HepG2 (cell line): ENCODE measurements around the gene ZNF106. TPM values are rescaled to one million over a fixed set of nuclear protein-coding genes. Genes with fewer than 3 reads are reported as not detected.

Source experiments
- ATF7 ChIP-seq, 2 experiments: fragments of 450-650 bp in 1 of 2; sonication (generic) in 1 of 2; formaldehyde crosslinking in 1 of 2; IDR thresholded peaks; 2 replicates each; pipeline versions ENCODE4 v1.4.0 to v1.6.1; 2016 to 2020; ENCODE audit warnings: antibody characterized with exemption in 1 of 2, mild to moderate bottlenecking in 1 of 2, missing genetic modification reagents in 1 of 2
- BORCS8-MEF2B ChIP-seq: sonication (generic); formaldehyde crosslinking; IDR thresholded peaks from 2 replicates; pipeline ENCODE4 v1.8.0; 2022; ENCODE audit warnings: mild to moderate bottlenecking, missing genetic modification reagents
- HCFC1 ChIP-seq: fragments of 150-350 bp; IDR thresholded peaks from 2 replicates; pipeline ENCODE4 v1.6.1; 2014; ENCODE audit warnings: low read depth, low read length
- HDAC6 ChIP-seq: fragments of 200-600 bp; sonication (generic); IDR thresholded peaks from 2 replicates; pipeline ENCODE4 v1.7.0; 2017; ENCODE audit warnings: mild to moderate bottlenecking, antibody characterized with exemption, low read length, low read depth
- MIXL1 ChIP-seq: IDR thresholded peaks from 2 replicates; pipeline ENCODE4 v1.6.1; 2016
- RXRB ChIP-seq: IDR thresholded peaks from 2 replicates; pipeline ENCODE4 v1.6.1; 2016; ENCODE audit warnings: borderline replicate concordance, missing genetic modification reagents, missing compliant biosample characterization
- SATB2 ChIP-seq: sonication (generic); formaldehyde crosslinking; IDR thresholded peaks from 2 replicates; pipeline ENCODE4 v1.5.0; 2020; ENCODE audit warnings: missing genetic modification reagents
- SKI ChIP-seq: fragments of 450-650 bp; IDR thresholded peaks from one replicate; pipeline ENCODE4 v1.6.1; 2018; ENCODE audit warnings: mild to moderate bottlenecking; ENCODE audit not compliant: partially characterized antibody
- ZBTB20 ChIP-seq: sonication (generic); formaldehyde crosslinking; IDR thresholded peaks from 2 replicates; pipeline ENCODE4 v1.8.1; 2023; ENCODE audit warnings: missing genetic modification reagents, low read depth, mild to moderate bottlenecking, borderline replicate concordance
- ZNF101 ChIP-seq: sonication (generic); formaldehyde crosslinking; IDR thresholded peaks from 2 replicates; pipeline ENCODE4 v1.4.0; 2020; ENCODE audit warnings: mild to moderate bottlenecking, low read depth, missing genetic modification reagents, borderline replicate concordance
- polyA plus RNA-seq, 8 experiments: library from polyadenylated mRNA; depleted of rRNA in 3 of 8; stranded (reverse) in 7 of 8; unstranded in 1 of 8; fragments of >200 nt; fragmentation: Illumina TruSeq in 4 of 8; extraction: Trizol in 4 of 8; gene quantifications; 2 replicates each; pipeline versions ENCODE4 v1.2.1 to v1.2.3, GENCODE V29; 2011 to 2016; ENCODE audit warnings: low read depth in 4 of 8, missing spikeins in 1 of 8, mixed read lengths in 1 of 8; ENCODE audit not compliant: insufficient read depth in 1 of 8
- total RNA-seq, 5 experiments: library from RNA; depleted of rRNA; stranded (reverse); fragments of >200 nt; fragmentation: Illumina TruSeq; extraction: Trizol; gene quantifications; 2 replicates each; pipeline ENCODE4 v1.2.3, GENCODE V29; 2016; ENCODE audit warnings: low read depth in 1 of 5
- TF ChIP-seq, protein P1 (sequence below): IDR thresholded peaks from 2 replicates; pipeline ENCODE4 v1.6.1; 2016; ENCODE audit warnings: low read depth, borderline replicate concordance
- TF ChIP-seq, protein P2 (sequence below): sonication (generic); formaldehyde crosslinking; IDR thresholded peaks from 2 replicates; pipeline ENCODE4 v1.4.0; 2020; ENCODE audit warnings: missing genetic modification reagents
- TF ChIP-seq, protein P3 (sequence below): sonication (generic); formaldehyde crosslinking; IDR thresholded peaks from 2 replicates; pipeline ENCODE4 v1.4.0; 2020; ENCODE audit warnings: missing genetic modification reagents
- TF ChIP-seq, protein P4 (sequence below): IDR thresholded peaks from 2 replicates; pipeline ENCODE4 v1.6.1; 2016; ENCODE audit warnings: missing biosample characterization, missing genetic modification reagents, low read depth

ZNF106 gene
- total and polyA plus RNA-seq, 2 of the 13 experiments (the other 11 are each of a cell fraction or from before 2014, with no cell fraction given), result 12.5 to 35.1 TPM

DNA sequence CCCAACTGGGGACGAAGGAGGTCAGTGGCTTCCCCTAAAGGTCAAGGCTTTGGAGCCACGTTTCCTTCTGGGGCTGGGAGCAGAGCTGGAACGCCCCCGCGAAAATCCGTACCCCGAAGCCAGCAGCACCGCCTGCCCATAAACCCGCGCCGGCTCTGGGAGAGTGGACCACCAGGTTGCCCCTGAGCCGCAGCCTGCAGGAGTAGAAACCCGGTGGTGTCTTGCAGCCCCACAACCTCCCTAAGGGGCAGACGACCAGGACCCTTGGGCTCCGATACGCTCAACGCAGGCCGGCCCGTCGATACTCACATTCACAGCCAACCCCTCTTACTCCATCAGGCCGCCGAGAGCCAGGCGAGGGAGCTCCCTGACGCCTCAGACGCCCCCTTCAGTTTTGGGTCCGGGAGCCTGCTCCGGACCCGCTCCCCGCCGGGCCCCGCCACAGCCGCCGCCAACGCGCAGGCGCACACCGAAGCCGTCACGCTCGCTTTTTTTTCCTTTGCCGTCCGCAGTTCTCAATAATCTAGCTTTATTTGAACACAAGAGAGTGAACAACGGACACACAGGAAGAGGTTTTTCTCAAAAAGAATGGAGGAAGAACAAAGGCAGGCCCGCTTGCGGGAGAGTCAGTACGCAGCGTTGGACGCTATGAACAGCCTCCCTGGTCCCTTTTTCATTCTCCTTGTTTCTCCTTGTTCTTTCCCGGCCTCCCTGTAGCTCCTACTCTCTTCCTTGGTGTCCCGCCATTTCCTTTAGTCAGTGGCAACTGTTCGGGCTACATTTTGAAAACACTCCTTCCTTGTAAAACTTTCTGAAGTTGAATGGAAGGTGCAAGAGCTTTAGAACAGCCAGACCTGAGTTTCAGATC, at the start of gene ZNF106 (continued):
- TF ChIP-seq, protein P1, sequence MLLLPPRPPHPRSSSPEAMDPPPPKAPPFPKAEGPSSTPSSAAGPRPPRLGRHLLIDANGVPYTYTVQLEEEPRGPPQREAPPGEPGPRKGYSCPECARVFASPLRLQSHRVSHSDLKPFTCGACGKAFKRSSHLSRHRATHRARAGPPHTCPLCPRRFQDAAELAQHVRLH (CRISPR knock-in tag), result peak; percentile 58; the same call in 1 of the 2 replicates
- 0 out of 2 replicates have a peak, but pooled peaks have one; percentile 39 for TF ChIP-seq BORCS8-MEF2B (CRISPR knock-in tag)
- peak; percentile 43; the same call in 1 of the 2 replicates for TF ChIP-seq HCFC1
- TF ChIP-seq SKI, result peak; percentile 41
- peak; percentile 56; the same call in 1 of the 2 replicates for TF ChIP-seq RXRB (CRISPR knock-in tag)
- TF ChIP-seq ZBTB20 (CRISPR knock-in tag), result peak; percentile 42; the same call in 1 of the 2 replicates
- TF ChIP-seq, protein P2, sequence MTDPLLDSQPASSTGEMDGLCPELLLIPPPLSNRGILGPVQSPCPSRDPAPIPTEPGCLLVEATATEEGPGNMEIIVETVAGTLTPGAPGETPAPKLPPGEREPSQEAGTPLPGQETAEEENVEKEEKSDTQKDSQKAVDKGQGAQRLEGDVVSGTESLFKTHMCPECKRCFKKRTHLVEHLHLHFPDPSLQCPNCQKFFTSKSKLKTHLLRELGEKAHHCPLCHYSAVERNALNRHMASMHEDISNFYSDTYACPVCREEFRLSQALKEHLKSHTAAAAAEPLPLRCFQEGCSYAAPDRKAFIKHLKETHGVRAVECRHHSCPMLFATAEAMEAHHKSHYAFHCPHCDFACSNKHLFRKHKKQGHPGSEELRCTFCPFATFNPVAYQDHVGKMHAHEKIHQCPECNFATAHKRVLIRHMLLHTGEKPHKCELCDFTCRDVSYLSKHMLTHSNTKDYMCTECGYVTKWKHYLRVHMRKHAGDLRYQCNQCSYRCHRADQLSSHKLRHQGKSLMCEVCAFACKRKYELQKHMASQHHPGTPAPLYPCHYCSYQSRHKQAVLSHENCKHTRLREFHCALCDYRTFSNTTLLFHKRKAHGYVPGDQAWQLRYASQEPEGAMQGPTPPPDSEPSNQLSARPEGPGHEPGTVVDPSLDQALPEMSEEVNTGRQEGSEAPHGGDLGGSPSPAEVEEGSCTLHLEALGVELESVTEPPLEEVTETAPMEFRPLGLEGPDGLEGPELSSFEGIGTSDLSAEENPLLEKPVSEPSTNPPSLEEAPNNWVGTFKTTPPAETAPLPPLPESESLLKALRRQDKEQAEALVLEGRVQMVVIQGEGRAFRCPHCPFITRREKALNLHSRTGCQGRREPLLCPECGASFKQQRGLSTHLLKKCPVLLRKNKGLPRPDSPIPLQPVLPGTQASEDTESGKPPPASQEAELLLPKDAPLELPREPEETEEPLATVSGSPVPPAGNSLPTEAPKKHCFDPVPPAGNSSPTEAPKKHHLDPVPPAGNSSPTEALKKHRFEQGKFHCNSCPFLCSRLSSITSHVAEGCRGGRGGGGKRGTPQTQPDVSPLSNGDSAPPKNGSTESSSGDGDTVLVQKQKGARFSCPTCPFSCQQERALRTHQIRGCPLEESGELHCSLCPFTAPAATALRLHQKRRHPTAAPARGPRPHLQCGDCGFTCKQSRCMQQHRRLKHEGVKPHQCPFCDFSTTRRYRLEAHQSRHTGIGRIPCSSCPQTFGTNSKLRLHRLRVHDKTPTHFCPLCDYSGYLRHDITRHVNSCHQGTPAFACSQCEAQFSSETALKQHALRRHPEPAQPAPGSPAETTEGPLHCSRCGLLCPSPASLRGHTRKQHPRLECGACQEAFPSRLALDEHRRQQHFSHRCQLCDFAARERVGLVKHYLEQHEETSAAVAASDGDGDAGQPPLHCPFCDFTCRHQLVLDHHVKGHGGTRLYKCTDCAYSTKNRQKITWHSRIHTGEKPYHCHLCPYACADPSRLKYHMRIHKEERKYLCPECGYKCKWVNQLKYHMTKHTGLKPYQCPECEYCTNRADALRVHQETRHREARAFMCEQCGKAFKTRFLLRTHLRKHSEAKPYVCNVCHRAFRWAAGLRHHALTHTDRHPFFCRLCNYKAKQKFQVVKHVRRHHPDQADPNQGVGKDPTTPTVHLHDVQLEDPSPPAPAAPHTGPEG (CRISPR knock-in tag), result 0 out of 2 replicates have a peak, but pooled peaks have one; percentile 55
- TF ChIP-seq SATB2 (CRISPR knock-in tag), result 0 out of 2 replicates have a peak, but pooled peaks have one; percentile 15
- TF ChIP-seq, protein P3, sequence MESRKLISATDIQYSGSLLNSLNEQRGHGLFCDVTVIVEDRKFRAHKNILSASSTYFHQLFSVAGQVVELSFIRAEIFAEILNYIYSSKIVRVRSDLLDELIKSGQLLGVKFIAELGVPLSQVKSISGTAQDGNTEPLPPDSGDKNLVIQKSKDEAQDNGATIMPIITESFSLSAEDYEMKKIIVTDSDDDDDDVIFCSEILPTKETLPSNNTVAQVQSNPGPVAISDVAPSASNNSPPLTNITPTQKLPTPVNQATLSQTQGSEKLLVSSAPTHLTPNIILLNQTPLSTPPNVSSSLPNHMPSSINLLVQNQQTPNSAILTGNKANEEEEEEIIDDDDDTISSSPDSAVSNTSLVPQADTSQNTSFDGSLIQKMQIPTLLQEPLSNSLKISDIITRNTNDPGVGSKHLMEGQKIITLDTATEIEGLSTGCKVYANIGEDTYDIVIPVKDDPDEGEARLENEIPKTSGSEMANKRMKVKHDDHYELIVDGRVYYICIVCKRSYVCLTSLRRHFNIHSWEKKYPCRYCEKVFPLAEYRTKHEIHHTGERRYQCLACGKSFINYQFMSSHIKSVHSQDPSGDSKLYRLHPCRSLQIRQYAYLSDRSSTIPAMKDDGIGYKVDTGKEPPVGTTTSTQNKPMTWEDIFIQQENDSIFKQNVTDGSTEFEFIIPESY (CRISPR knock-in tag), result peak; percentile 51
- TF ChIP-seq HDAC6, result 0 out of 2 replicates have a peak, but pooled peaks have one; percentile 34
- TF ChIP-seq ATF7 (IDR thresholded peaks at IDR 0.05), result no peak
- peak; percentile 22; the same call in 1 of the 2 replicates for TF ChIP-seq ATF7 (CRISPR knock-in tag; IDR thresholded peaks at IDR 0.05)
- TF ChIP-seq ZNF101 (CRISPR knock-in tag), result no peak
- peak; percentile 85 for TF ChIP-seq MIXL1
- TF ChIP-seq, protein P4, sequence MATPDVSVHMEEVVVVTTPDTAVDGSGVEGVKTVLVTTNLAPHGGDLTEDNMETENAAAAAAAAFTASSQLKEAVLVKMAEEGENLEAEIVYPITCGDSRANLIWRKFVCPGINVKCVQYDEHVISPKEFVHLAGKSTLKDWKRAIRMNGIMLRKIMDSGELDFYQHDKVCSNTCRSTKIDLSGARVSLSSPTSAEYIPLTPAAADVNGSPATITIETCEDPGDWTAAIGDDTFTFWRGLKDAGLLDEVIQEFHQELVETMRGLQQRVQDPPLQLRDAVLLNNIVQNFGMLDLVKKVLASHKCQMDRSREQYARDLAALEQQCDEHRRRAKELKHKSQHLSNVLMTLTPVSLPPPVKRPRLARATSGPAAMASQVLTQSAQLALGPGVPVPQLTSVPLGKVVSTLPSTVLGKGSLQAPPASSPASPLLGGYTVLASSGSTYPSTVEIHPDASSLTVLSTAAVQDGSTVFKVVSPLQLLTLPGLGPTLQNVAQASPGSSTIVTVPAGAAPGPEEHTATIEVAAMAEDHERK (CRISPR knock-in tag), result peak; percentile 79
